GM12801 (cell line): Measurements from ENCODE around the gene ASB16.

ENCODE experiments used
- TF ChIP-seq, protein P1 (sequence below): IDR thresholded peaks from one replicate; pipeline ENCODE4 v1.5.1; 2011; ENCODE audit warnings: control low read depth; ENCODE audit not compliant: insufficient read length; ENCODE audit errors: extremely low read depth

ASB16 gene

DNA sequence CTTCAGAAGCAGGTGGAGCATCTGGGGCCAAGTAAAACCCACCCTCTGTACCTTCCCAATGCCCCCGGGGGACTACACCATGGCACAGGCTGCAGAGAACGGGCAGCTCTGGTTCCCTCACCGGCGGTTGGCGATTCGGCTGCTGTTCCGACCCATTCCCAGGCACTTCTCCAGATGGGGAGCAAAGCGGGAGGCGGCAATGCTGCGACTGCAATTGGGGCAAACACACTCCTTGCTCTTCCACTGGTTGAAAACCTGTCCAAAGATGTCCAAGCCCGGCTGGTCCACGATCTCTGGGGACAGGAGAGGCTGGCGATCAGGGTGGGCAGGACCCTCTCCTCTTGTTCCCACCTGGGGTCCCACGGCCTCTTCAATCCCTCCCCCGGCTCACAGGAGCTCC lies 26.6 kb downstream of the ASB16 start:
- TF ChIP-seq, protein P1, sequence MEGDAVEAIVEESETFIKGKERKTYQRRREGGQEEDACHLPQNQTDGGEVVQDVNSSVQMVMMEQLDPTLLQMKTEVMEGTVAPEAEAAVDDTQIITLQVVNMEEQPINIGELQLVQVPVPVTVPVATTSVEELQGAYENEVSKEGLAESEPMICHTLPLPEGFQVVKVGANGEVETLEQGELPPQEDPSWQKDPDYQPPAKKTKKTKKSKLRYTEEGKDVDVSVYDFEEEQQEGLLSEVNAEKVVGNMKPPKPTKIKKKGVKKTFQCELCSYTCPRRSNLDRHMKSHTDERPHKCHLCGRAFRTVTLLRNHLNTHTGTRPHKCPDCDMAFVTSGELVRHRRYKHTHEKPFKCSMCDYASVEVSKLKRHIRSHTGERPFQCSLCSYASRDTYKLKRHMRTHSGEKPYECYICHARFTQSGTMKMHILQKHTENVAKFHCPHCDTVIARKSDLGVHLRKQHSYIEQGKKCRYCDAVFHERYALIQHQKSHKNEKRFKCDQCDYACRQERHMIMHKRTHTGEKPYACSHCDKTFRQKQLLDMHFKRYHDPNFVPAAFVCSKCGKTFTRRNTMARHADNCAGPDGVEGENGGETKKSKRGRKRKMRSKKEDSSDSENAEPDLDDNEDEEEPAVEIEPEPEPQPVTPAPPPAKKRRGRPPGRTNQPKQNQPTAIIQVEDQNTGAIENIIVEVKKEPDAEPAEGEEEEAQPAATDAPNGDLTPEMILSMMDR: no peak

DNA sequence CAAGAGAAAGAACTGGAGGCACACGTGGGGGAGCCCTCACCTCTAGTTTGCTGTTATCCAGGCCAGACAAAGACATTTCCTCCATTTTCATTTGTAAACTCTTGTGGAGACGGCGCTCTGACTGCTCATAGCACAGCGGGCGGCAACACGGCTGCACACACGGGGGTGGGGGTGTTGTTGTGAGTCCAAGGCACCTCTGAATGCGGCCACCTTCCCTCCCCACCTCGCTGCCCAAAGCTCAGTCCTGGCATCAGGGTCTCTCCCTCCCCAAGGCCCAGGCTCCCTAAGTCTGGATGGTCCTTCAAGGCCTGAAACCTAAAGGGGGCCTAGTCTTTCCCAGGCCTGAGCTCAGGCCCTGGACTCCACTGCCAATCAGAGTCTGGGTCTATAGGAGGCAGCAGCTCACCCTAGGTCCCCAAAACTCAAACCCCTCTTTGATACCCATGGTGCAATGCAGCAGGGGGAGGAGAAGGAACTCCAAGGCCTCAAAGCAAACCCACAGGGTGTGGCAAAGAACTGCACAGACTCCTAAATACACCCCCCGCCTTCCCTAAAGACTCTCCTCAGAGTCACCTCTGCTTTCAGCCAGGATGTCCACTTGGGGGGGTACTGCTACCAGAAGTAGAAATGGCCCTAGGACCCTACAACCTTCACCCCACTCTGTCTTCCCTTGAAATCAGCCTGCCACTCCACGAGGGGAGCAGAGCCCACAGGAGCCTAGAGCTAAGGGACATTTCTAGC lies 27.6 kb downstream of the ASB16 start:
- TF ChIP-seq, protein P1: no peak

DNA sequence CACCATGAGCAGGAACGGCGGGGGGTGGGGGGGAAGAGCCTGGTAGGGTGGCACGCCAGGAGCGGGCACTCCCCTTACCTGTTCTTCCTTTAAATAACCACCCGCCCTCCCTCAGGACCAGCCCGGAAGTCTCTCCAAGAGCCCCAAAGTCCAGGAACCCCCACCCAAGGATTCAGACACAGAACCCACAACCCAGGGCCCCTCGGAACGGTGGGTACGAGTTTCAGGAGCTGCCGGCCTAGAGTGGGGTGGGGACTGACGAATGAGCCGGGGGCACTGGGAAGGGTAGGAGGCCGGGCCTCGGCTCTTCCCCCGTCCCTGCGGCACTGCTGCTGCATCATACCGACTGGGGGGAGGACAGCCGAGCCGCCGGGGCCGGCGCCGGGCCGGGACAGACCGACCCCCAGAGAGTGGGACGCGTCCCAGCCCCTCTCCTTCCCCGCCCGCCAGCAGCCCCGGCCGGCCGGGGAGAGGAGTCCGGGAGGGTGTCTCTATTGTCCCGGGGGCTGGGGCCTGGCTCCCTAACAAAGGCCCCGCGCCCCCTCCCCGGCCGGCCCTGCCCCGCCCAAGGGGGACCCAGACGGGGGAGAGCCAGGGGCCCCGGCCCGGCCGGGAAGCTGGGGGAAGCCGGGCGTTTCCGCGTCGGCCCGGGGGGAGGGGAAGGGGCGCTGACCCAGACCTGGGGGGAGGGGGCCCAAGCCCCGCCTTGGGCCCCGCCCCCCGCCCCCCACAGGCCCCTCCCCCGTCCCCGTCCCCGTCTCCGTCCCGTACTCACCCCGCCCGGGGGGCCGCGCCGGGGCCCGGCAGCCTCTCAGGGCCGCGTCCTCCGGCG lies 28.4 kb downstream of the ASB16 start:
- TF ChIP-seq, protein P1: no peak

DNA sequence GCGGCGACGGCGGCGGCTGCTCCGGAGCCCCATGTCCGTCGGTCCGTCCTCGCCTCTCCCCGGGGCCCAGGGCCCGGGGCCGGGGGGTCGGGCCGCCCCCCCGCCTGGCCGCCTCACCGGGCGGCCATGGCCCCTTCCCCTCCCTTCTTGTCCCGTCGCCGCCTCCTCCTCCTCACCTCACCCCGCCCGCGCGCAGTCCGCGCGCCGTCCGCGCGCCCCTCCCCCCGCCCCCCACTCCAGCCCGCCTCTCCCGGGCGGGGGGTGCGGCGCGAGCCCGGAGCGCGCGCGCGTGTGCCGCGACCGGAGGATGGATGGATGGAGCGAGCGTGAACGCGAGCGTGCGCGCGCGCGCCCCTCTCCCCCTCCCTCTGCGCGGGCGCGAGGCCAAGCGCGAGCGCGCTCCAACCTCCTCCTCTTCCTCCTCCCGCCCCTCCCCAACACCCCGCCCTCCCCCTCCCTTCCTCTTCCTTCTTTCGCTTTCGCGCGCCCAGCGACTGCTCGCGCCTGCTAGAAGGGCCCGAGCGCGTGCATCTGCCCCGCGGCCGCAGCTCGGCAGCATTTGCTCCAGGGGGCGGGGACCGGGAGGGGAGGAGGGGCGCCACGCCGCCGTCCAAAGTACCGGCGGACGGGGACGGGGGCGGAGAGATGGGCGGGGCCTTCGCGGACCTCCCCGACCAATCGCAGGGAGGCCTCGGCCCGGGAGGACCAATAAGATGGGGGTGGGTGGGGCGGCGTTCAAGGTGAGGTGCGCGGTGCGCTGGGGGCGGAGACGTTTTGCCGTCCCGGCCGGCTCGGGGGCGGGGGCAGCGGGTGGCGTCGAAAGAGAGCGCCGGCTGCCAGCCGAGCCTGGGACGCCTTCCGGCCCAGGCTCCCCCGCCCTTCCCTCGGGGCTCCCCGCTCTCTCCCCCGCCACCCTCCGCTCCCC lies 29.3 kb downstream of the ASB16 start, which contains the start of gene ATXN7L3:
Gene ATXN7L3, minus strand, starts transcription at position 332 of the 925 bp plus-strand sequence. CDS start 1,814 bp downstream, outside the sequence.
- TF ChIP-seq, protein P1: no peak

DNA sequence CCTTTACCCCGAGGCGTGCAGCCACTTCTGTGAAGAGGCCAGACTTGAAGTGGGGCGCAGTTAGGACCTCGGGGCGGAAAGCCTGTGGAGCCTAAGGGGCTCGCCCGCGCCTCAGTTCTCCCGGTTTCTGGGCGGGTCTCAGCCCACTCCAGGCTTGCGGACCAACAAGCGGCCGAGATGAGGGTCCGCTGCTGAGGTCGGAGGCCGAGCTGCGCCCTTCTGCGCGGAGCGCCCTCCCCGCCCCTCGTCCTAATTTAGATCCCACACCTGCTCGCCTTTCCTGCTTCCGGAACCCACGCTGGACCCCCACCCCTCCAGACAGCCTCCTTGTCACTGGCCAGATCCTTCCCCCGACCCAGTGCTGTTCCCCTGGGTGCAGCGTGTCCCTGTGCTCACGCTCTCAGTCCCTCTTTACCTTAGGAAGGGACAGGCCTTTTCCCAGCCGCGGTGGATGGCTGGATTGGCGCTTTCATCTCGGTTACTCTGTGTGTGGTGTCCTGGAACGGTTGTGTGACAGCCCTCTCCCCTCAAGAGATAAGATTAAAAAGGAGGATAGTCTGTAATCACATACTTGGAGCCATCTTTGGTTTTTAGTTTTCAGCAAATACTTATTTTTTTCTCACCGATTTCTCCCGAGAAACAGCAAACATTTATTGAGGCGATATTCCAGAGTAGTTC lies 30.1 kb downstream of the ASB16 start:
- TF ChIP-seq, protein P1: no peak

DNA sequence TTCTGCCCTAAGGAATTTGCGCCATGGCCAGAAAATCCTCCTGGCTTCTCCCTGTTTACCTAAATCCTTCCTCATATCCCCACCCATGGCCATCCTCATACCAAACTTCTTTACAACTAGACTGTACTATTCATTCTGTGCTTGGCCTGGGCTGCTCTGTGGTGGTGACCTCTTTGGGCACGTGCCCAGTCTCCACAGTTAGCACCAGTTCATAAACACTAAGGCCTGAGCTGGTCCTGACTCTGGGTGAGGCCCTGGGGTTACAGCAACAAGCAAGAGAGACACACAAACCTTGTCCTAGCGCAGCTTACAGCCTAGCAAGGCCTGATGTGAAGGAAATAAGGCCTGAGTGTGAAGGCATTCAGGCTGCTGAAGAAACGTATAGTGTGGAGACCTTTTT lies 32.3 kb downstream of the ASB16 start:
- TF ChIP-seq, protein P1: no peak
